ENCODE results near the gene C1orf226.

DNA sequence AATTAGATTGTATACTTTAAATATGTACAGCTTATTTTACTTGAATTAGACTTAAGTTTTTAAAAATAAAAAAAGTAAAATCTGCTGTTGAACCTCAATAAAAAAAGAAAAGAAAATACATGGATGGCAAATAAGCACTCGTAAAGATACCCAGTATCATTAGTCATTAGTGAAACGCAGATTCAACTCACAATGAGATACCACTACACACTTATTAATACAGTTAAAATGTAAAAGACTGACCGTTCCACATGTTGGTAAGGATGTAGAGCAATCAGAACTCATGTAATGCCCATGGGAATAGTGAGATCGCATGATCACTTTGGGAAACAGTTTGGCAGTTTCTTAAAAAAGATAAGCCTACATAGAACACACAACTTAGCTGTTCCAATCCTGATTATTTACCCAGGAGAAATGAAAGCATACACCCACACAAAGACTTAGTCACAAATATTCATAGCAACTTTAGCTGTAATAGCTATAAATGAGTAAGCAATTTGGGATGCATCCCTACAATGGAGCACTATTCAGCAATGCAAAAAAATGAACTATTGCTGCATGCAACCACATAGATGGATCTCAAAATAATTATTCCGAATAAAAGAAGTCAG is 23.1 kb downstream of the C1orf226 start:
- no peak for TF ChIP-seq CBX8 (IDR thresholded peaks at IDR 0.05; ENCODE audit: borderline replicate concordance, low read depth, low read length)
- TF ChIP-seq TCF12 (IDR thresholded peaks at IDR 0.05; ENCODE audit: low read depth, low read length), result no peak
- TF ChIP-seq, protein P1, sequence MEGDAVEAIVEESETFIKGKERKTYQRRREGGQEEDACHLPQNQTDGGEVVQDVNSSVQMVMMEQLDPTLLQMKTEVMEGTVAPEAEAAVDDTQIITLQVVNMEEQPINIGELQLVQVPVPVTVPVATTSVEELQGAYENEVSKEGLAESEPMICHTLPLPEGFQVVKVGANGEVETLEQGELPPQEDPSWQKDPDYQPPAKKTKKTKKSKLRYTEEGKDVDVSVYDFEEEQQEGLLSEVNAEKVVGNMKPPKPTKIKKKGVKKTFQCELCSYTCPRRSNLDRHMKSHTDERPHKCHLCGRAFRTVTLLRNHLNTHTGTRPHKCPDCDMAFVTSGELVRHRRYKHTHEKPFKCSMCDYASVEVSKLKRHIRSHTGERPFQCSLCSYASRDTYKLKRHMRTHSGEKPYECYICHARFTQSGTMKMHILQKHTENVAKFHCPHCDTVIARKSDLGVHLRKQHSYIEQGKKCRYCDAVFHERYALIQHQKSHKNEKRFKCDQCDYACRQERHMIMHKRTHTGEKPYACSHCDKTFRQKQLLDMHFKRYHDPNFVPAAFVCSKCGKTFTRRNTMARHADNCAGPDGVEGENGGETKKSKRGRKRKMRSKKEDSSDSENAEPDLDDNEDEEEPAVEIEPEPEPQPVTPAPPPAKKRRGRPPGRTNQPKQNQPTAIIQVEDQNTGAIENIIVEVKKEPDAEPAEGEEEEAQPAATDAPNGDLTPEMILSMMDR (IDR thresholded peaks at IDR 0.05; ENCODE audit: control extremely low read depth in 1 of 3, insufficient read depth in 1 of 3, low read depth in 1 of 3, low read length in 3 of 3), result no peak
- TF ChIP-seq EP300 (IDR thresholded peaks at IDR 0.05; ENCODE audit: borderline replicate concordance in 1 of 2, low read depth in 2 of 2, low read length in 2 of 2), result no peak
- TF ChIP-seq CHD1 (IDR thresholded peaks at IDR 0.05; ENCODE audit: low read depth, low read length), result no peak
- no peak for TF ChIP-seq CBX5 (IDR thresholded peaks at IDR 0.05; ENCODE audit: low read depth, low read length)
- TF ChIP-seq ASH2L (IDR thresholded peaks at IDR 0.05; ENCODE audit: low read length), result no peak
- no peak for TF ChIP-seq EZH2 (IDR thresholded peaks at IDR 0.05; ENCODE audit: low read depth, low read length, severe bottlenecking)
- no peak for TF ChIP-seq POLR2A (IDR thresholded peaks at IDR 0.05; ENCODE audit: control extremely low read depth in 1 of 2, low read depth in 2 of 2, low read length in 2 of 2)
- TF ChIP-seq, protein P2, sequence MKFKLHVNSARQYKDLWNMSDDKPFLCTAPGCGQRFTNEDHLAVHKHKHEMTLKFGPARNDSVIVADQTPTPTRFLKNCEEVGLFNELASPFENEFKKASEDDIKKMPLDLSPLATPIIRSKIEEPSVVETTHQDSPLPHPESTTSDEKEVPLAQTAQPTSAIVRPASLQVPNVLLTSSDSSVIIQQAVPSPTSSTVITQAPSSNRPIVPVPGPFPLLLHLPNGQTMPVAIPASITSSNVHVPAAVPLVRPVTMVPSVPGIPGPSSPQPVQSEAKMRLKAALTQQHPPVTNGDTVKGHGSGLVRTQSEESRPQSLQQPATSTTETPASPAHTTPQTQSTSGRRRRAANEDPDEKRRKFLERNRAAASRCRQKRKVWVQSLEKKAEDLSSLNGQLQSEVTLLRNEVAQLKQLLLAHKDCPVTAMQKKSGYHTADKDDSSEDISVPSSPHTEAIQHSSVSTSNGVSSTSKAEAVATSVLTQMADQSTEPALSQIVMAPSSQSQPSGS (IDR thresholded peaks at IDR 0.05; ENCODE audit: low read length), result no peak

Measured in H1 (cell line).